GM23338 (cell line): ENCODE results near the gene TJP1. TPM values are rescaled to one million over a fixed set of nuclear protein-coding genes. Genes with fewer than 3 reads are reported as not detected.

Source experiments
- ATAC-seq: fragments of 200-7000 bp; cut with Tn5 transposase; 3 replicates; pipeline ENCODE4 v1.9.1; 2020
- DNase-seq: peaks from one replicate; pipeline ENCODE4 v3.0.0-alpha.2; 2015; ENCODE audit warnings: low spot score
- H2AFZ ChIP-seq: fragments of 200-600 bp; sonication (generic); 2 replicates; pipeline ENCODE4 v1.8.0; 2016; ENCODE audit warnings: antibody characterized with exemption, mild to moderate bottlenecking, moderate library complexity
- H3F3A ChIP-seq: fragments of 200-600 bp; sonication (generic); replicated peaks from 2 replicates; pipeline ENCODE4 v1.8.0; 2017; ENCODE audit warnings: antibody characterized with exemption, mixed run types, low read depth
- H3K27ac ChIP-seq: fragments of 200-600 bp; sonication (generic); 2 replicates; pipeline ENCODE4 v1.6.1; 2016; ENCODE audit warnings: low read depth
- H3K27me3 ChIP-seq: fragments of 200-600 bp; sonication (generic); 2 replicates; pipeline ENCODE4 v1.8.0; 2016; ENCODE audit warnings: mild to moderate bottlenecking, mixed run types, moderate library complexity; ENCODE audit not compliant: insufficient read depth
- H3K36me3 ChIP-seq: fragments of 200-600 bp; sonication (generic); 2 replicates; pipeline ENCODE4 v1.8.0; 2016; ENCODE audit warnings: mild to moderate bottlenecking; ENCODE audit not compliant: insufficient read depth
- H3K4me1 ChIP-seq: fragments of 200-600 bp; sonication (generic); 2 replicates; pipeline ENCODE4 v1.8.0; 2016; ENCODE audit warnings: mild to moderate bottlenecking, moderate library complexity; ENCODE audit not compliant: insufficient read depth
- H3K4me2 ChIP-seq: fragments of 200-600 bp; sonication (generic); 2 replicates; pipeline ENCODE4 v1.7.1; 2017; ENCODE audit warnings: mixed run types
- H3K4me3 ChIP-seq: fragments of 200-600 bp; sonication (generic); 2 replicates; pipeline ENCODE4 v1.6.1; 2016; ENCODE audit warnings: mixed run types
- H3K79me2 ChIP-seq: fragments of 200-600 bp; sonication (generic); replicated peaks from 2 replicates; pipeline ENCODE4 v1.8.0; 2017; ENCODE audit warnings: mild to moderate bottlenecking; ENCODE audit not compliant: insufficient read depth
- H3K9me2 ChIP-seq: fragments of 200-600 bp; sonication (generic); 2 replicates; pipeline ENCODE4 v1.8.0; 2017; ENCODE audit not compliant: insufficient read depth
- H4K20me1 ChIP-seq: fragments of 200-600 bp; sonication (generic); replicated peaks from 2 replicates; pipeline ENCODE4 v1.8.0; 2017; ENCODE audit warnings: mild to moderate bottlenecking; ENCODE audit not compliant: insufficient read depth
- H3K27ac Mint-ChIP-seq: 2 replicates; pipeline ENCODE4 v1.8.0; 2020; ENCODE audit warnings: inconsistent platforms, mild to moderate bottlenecking, moderate library complexity, mixed read lengths
- H3K27me3 Mint-ChIP-seq: 3 replicates; pipeline ENCODE4 v1.8.0; 2022; ENCODE audit warnings: low read depth, mild to moderate bottlenecking, moderate library complexity, mixed read lengths, inconsistent platforms; ENCODE audit not compliant: insufficient read depth, poor library complexity
- H3K36me3 Mint-ChIP-seq: 3 replicates; pipeline ENCODE4 v1.8.0; 2021; ENCODE audit warnings: low read depth, mild to moderate bottlenecking, inconsistent platforms, moderate library complexity, mixed read lengths
- H3K4me1 Mint-ChIP-seq: 3 replicates; pipeline ENCODE4 v1.8.0; 2020; ENCODE audit warnings: mild to moderate bottlenecking, inconsistent platforms, mixed read lengths
- H3K4me3 Mint-ChIP-seq: 3 replicates; pipeline ENCODE4 v1.8.0; 2021; ENCODE audit warnings: moderate library complexity, mild to moderate bottlenecking, inconsistent platforms, mixed read lengths
- H3K9me3 Mint-ChIP-seq: 3 replicates; pipeline ENCODE4 v1.8.0; 2020; ENCODE audit warnings: moderate library complexity, mild to moderate bottlenecking, inconsistent platforms, mixed read lengths
- CREB1 ChIP-seq: fragments of 250-450 bp; sonication (Bioruptor Pico); IDR thresholded peaks from 2 replicates; pipeline ENCODE4 v1.5.0; 2020; ENCODE audit warnings: low read depth, mild to moderate bottlenecking, moderate library complexity
- ETS1 ChIP-seq: IDR thresholded peaks from 2 replicates; pipeline ENCODE4 v1.6.1; 2016; ENCODE audit warnings: antibody characterized with exemption
- EZH2 ChIP-seq: fragments of 200-600 bp; sonication (generic); IDR thresholded peaks from one replicate; pipeline ENCODE4 v1.8.0; 2017; ENCODE audit warnings: antibody characterized with exemption, mild to moderate bottlenecking, low read depth; ENCODE audit not compliant: unreplicated experiment
- EZH2phosphoT487 ChIP-seq: fragments of 200-600 bp; sonication (generic); IDR thresholded peaks from one replicate; pipeline ENCODE4 v1.8.1; 2018; ENCODE audit warnings: antibody characterized with exemption; ENCODE audit not compliant: unreplicated experiment
- JUNB ChIP-seq: IDR thresholded peaks from one replicate; pipeline ENCODE4 v1.6.1; 2016; ENCODE audit warnings: antibody characterized with exemption; ENCODE audit not compliant: unreplicated experiment
- NANOG ChIP-seq: IDR thresholded peaks from 2 replicates; pipeline ENCODE4 v1.6.1; 2016; ENCODE audit warnings: antibody characterized with exemption, borderline replicate concordance
- POLR2AphosphoS5 ChIP-seq: IDR thresholded peaks from 2 replicates; pipeline ENCODE4 v1.6.1; 2016; ENCODE audit warnings: antibody characterized with exemption, low read depth
- STAT1 ChIP-seq: IDR thresholded peaks from one replicate; pipeline ENCODE4 v1.6.1; 2016; ENCODE audit warnings: antibody characterized with exemption; ENCODE audit not compliant: unreplicated experiment
- ZNF114 ChIP-seq: fragments of 250-450 bp; sonication (Bioruptor Pico); IDR thresholded peaks from 2 replicates; pipeline ENCODE4 v1.5.0; 2020; ENCODE audit warnings: mild to moderate bottlenecking, moderate library complexity
- ZNF331 ChIP-seq: fragments of 250-450 bp; sonication (Bioruptor Pico); IDR thresholded peaks from 2 replicates; pipeline ENCODE4 v1.5.0; 2020; ENCODE audit warnings: low read depth, mild to moderate bottlenecking, moderate library complexity
- ZNF462 ChIP-seq: fragments of 250-450 bp; sonication (Bioruptor Pico); IDR thresholded peaks from 2 replicates; pipeline ENCODE4 v1.5.0; 2020; ENCODE audit warnings: mild to moderate bottlenecking, moderate library complexity
- polyA plus RNA-seq: library from polyadenylated mRNA; unstranded; fragments of >200 nt; fragmentation: Nextera tagmentation; extraction: Ambion mirVana; gene quantifications from 2 replicates; pipeline ENCODE4 v1.2.1, GENCODE V29; 2016
- total RNA-seq: library from RNA; depleted of rRNA; stranded (reverse); fragments of >200 nt; shearing (Covaris generic); gene quantifications from 2 replicates; pipeline ENCODE4 v1.2.3, GENCODE V29; 2014
- TF ChIP-seq, protein P1 (sequence below), 2 experiments: fragments of 200-600 bp in 1 of 2; sonication (generic) in 1 of 2; conservative IDR thresholded peaks; 2 replicates each; pipeline versions ENCODE4 v1.5.1 to v1.6.1; 2016 to 2017; ENCODE audit warnings: antibody characterized with exemption in 2 of 2, low read depth in 2 of 2, mild to moderate bottlenecking in 2 of 2, moderate library complexity in 1 of 2

Gene TJP1
- total and polyA plus RNA-seq, 2 experiments from 2014 or later, result 76.2 to 116 TPM

DNA sequence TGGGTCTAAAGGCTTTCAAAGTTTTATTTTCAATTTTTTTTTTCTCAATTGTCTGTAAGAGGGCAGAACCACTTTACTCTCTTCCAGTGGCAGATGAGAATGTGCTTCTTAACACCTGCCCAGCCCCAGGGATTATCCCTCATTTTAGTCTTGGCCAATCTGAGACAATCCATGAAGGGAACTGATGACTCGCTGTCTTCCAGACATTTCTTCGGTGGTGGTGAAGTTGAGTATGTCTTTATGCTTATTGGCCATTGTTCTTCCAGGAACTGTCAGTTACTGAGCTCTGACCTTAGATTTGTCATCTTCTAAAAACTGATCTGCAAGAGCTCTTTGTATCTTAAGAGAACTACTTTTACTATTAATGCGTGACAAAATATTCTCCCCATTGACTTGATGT is 139.5 kb downstream of the TJP1 start:
- no peaks in the 10 kb centered on the region; the same call in 2 of the 3 replicates for H3K36me3 Mint-ChIP-seq
- H3K27ac Mint-ChIP-seq, result no peak overlapping the region
- no peak overlapping the region for H3K4me3 Mint-ChIP-seq
- Histone ChIP-seq H3K79me2 (no peaks in the 10 kb centered on the region), H2AFZ (no peak overlapping the region), H3F3A (no peaks in the 10 kb centered on the region), H3K4me3 (no peak overlapping the region), H3K4me2 (no peak overlapping the region), H3K27ac (no peak overlapping the region), H3K27me3 (no peaks in the 10 kb centered on the region), H3K36me3 (no peaks in the 10 kb centered on the region), H3K4me1 (peaks cover 4% of the 10 kb centered on the region; the same call in 1 of the 2 replicates), H3K9me2 (no peaks in the 10 kb centered on the region), H4K20me1 (no peaks in the 10 kb centered on the region)
- peaks cover 11% of the 10 kb centered on the region for H3K27me3 Mint-ChIP-seq
- ATAC-seq (no peak), DNase-seq (no peak)
- H3K9me3 Mint-ChIP-seq, result peaks cover 2% of the 10 kb centered on the region
- peaks cover 2% of the 10 kb centered on the region for H3K4me1 Mint-ChIP-seq
- TF ChIP-seq EZH2phosphoT487, result no peak
- TF ChIP-seq POLR2AphosphoS5, result no peak

- H3K27ac ChIP-seq, result no peak overlapping the region
- no peak overlapping the region for H3K27ac Mint-ChIP-seq
- no peaks in the 10 kb centered on the region for H3F3A ChIP-seq
- peaks cover 2% of the 10 kb centered on the region for H3K9me3 Mint-ChIP-seq
- peaks cover 4% of the 10 kb centered on the region; the same call in 1 of the 2 replicates for H3K4me1 ChIP-seq
- no peak overlapping the region for H3K4me2 ChIP-seq
- H4K20me1 ChIP-seq, result no peaks in the 10 kb centered on the region
- H3K9me2 ChIP-seq, result no peaks in the 10 kb centered on the region
- H2AFZ ChIP-seq, result no peak overlapping the region
- no peaks in the 10 kb centered on the region for H3K36me3 ChIP-seq
- H3K27me3 Mint-ChIP-seq, result peaks cover 11% of the 10 kb centered on the region
- no peak for ATAC-seq
- no peak overlapping the region for H3K4me3 Mint-ChIP-seq
- no peaks in the 10 kb centered on the region for H3K79me2 ChIP-seq
- H3K4me3 ChIP-seq, result no peak overlapping the region
- H3K36me3 Mint-ChIP-seq, result no peaks in the 10 kb centered on the region; the same call in 2 of the 3 replicates
- H3K4me1 Mint-ChIP-seq, result peaks cover 6% of the 10 kb centered on the region
- no peak for DNase-seq
- no peaks in the 10 kb centered on the region for H3K27me3 ChIP-seq
- TF ChIP-seq EZH2phosphoT487, result no peak
- TF ChIP-seq CREB1 (CRISPR knock-in tag), result no peak
- no peak for TF ChIP-seq JUNB
- TF ChIP-seq NANOG, result no peak
- no peak for TF ChIP-seq STAT1
- TF ChIP-seq ZNF331 (CRISPR knock-in tag), result no peak
- TF ChIP-seq, protein P1, sequence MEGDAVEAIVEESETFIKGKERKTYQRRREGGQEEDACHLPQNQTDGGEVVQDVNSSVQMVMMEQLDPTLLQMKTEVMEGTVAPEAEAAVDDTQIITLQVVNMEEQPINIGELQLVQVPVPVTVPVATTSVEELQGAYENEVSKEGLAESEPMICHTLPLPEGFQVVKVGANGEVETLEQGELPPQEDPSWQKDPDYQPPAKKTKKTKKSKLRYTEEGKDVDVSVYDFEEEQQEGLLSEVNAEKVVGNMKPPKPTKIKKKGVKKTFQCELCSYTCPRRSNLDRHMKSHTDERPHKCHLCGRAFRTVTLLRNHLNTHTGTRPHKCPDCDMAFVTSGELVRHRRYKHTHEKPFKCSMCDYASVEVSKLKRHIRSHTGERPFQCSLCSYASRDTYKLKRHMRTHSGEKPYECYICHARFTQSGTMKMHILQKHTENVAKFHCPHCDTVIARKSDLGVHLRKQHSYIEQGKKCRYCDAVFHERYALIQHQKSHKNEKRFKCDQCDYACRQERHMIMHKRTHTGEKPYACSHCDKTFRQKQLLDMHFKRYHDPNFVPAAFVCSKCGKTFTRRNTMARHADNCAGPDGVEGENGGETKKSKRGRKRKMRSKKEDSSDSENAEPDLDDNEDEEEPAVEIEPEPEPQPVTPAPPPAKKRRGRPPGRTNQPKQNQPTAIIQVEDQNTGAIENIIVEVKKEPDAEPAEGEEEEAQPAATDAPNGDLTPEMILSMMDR (conservative IDR thresholded peaks at IDR 0.05; ENCODE audit: low read depth in 2 of 2), result no peak
- no peak for TF ChIP-seq EZH2
- no peak for TF ChIP-seq ETS1
- no peak for TF ChIP-seq ZNF462
- TF ChIP-seq ZNF114 (CRISPR knock-in tag), result no peak
Observed at GRCh38 chr15:29682361-29682760, 139.9 kb downstream of the TJP1 start.
